Measurements from ENCODE around the gene PRKG1. TPM values are rescaled to one million over a fixed set of nuclear protein-coding genes. Genes with fewer than 3 reads are reported as not detected.

Gene PRKG1
- total RNA-seq, 1 experiment from 2014 or later = 0.21 TPM

GRCh38 chr10:52110576-52110975 lies 1036.3 kb downstream of the PRKG1 start:
- no peaks in the 10 kb centered on the region for H3K4me1 Mint-ChIP-seq (ENCODE audit: low read depth, unreplicated experiment)
- H3K9me3 Mint-ChIP-seq (ENCODE audit: low read depth, unreplicated experiment) = no peaks in the 10 kb centered on the region
- no peak overlapping the region for H3K4me3 Mint-ChIP-seq (ENCODE audit: low read depth, unreplicated experiment)
- intact Hi-C loops (cut with micrococcal nuclease; ENCODE audit: unreplicated experiment) = no loop called here
- CTCF ChIA-PET = no interaction called here
- H3K27ac Mint-ChIP-seq (ENCODE audit: unreplicated experiment) = no peak overlapping the region
- H3K27me3 Mint-ChIP-seq (ENCODE audit: unreplicated experiment) = no peaks in the 10 kb centered on the region
- BruUV-seq (replicated peaks) = no TSS peak
- no peak for DNase-seq
- TF ChIP-seq CTCF (IDR thresholded peaks at IDR 0.05; ENCODE audit: unreplicated experiment) = no peak
- H3K36me3 Mint-ChIP-seq (ENCODE audit: insufficient read depth, unreplicated experiment) = no peaks in the 10 kb centered on the region

- no peaks in the 10 kb centered on the region for H3K36me3 Mint-ChIP-seq (ENCODE audit: insufficient read depth, unreplicated experiment)
- H3K4me1 Mint-ChIP-seq (ENCODE audit: low read depth, unreplicated experiment) = no peaks in the 10 kb centered on the region
- DNase-seq = no peak
- no peak overlapping the region for H3K4me3 Mint-ChIP-seq (ENCODE audit: low read depth, unreplicated experiment)
- no peak overlapping the region for H3K27ac Mint-ChIP-seq (ENCODE audit: unreplicated experiment)
- BruUV-seq (replicated peaks) = no TSS peak
- no peaks in the 10 kb centered on the region for H3K27me3 Mint-ChIP-seq (ENCODE audit: unreplicated experiment)
- H3K9me3 Mint-ChIP-seq (ENCODE audit: low read depth, unreplicated experiment) = peaks cover 3% of the 10 kb centered on the region
- intact Hi-C loops (cut with micrococcal nuclease; ENCODE audit: unreplicated experiment) = no loop called here
- CTCF ChIA-PET = no interaction called here
- TF ChIP-seq CTCF (IDR thresholded peaks at IDR 0.05; ENCODE audit: unreplicated experiment) = no peak
Observed at GRCh38 chr10:52111101-52111891, 1037.0 kb downstream of the PRKG1 start.

- H3K4me1 Mint-ChIP-seq (ENCODE audit: low read depth, unreplicated experiment) = no peaks in the 10 kb centered on the region
- CTCF ChIA-PET = no interaction called here
- H3K27ac Mint-ChIP-seq (ENCODE audit: unreplicated experiment) = no peak overlapping the region
- DNase-seq = no peak
- peaks cover 3% of the 10 kb centered on the region for H3K9me3 Mint-ChIP-seq (ENCODE audit: low read depth, unreplicated experiment)
- no peaks in the 10 kb centered on the region for H3K27me3 Mint-ChIP-seq (ENCODE audit: unreplicated experiment)
- no TSS peak for BruUV-seq (replicated peaks)
- H3K4me3 Mint-ChIP-seq (ENCODE audit: low read depth, unreplicated experiment) = no peak overlapping the region
- H3K36me3 Mint-ChIP-seq (ENCODE audit: insufficient read depth, unreplicated experiment) = no peaks in the 10 kb centered on the region
- intact Hi-C loops (cut with micrococcal nuclease; ENCODE audit: unreplicated experiment) = no loop called here
- no peak for TF ChIP-seq CTCF (IDR thresholded peaks at IDR 0.05; ENCODE audit: unreplicated experiment)
Observed at GRCh38 chr10:52115823-52116222, 1041.5 kb downstream of the PRKG1 start.

GRCh38 chr10:52119507-52119906 lies 1045.2 kb downstream of the PRKG1 start:
- Mint-ChIP-seq H3K4me1 (ENCODE audit: low read depth, unreplicated experiment) (no peaks in the 10 kb centered on the region), H3K27me3 (ENCODE audit: unreplicated experiment) (no peaks in the 10 kb centered on the region), H3K9me3 (ENCODE audit: low read depth, unreplicated experiment) (peaks cover 3% of the 10 kb centered on the region), H3K36me3 (ENCODE audit: insufficient read depth, unreplicated experiment) (no peaks in the 10 kb centered on the region), H3K4me3 (ENCODE audit: low read depth, unreplicated experiment) (no peak overlapping the region), H3K27ac (ENCODE audit: unreplicated experiment) (no peak overlapping the region)
- CTCF ChIA-PET = no interaction called here
- intact Hi-C loops (cut with micrococcal nuclease; ENCODE audit: unreplicated experiment) = no loop called here
- no peak for DNase-seq
- BruUV-seq (replicated peaks) = no TSS peak
- no peak for TF ChIP-seq CTCF (IDR thresholded peaks at IDR 0.05; ENCODE audit: unreplicated experiment)
